HFFc6 (cell line): ENCODE data around the gene NAALADL2. TPM values are rescaled to one million over a fixed set of nuclear protein-coding genes. Genes with fewer than 3 reads are reported as not detected.

Source experiments
- DNase-seq: peaks from one replicate; pipeline ENCODE4 v3.0.0-alpha.2; 2018
- H3K27ac Mint-ChIP-seq: 2 replicates; pipeline ENCODE4 v1.8.0; 2020; ENCODE audit warnings: mild to moderate bottlenecking, mixed read lengths
- H3K27me3 Mint-ChIP-seq: 2 replicates; pipeline ENCODE4 v1.8.0; 2021; ENCODE audit warnings: mild to moderate bottlenecking, moderate library complexity, mixed read lengths; ENCODE audit not compliant: insufficient read depth
- H3K36me3 Mint-ChIP-seq: 2 replicates; pipeline ENCODE4 v1.8.0; 2021; ENCODE audit warnings: low read depth, mixed read lengths
- H3K4me1 Mint-ChIP-seq: 2 replicates; pipeline ENCODE4 v1.8.0; 2020; ENCODE audit warnings: low read depth, mixed read lengths
- H3K4me3 Mint-ChIP-seq: 2 replicates; pipeline ENCODE4 v1.8.0; 2020; ENCODE audit warnings: mild to moderate bottlenecking, moderate library complexity, mixed read lengths
- H3K9me3 Mint-ChIP-seq: 2 replicates; pipeline ENCODE4 v1.8.0; 2020; ENCODE audit warnings: mild to moderate bottlenecking, mixed read lengths
- total RNA-seq, 6 experiments: library from RNA; stranded (reverse); fragmentation: NEBNext Ultra II Directional; extraction: Animal tissue kit (Norgen Biotek cat#: 25700); gene quantifications; 2 replicates in 1 of 6; 3 replicates in 5 of 6; pipeline ENCODE4 v1.2.3, GENCODE V29; 2021
- TF ChIP-seq, protein P1 (sequence below): fragments of 200-600 bp; sonication (generic); IDR thresholded peaks from 2 replicates; pipeline ENCODE4 v1.5.0; 2021; ENCODE audit warnings: antibody characterized with exemption, mild to moderate bottlenecking

NAALADL2 gene
- total RNA-seq, 6 experiments from 2014 or later: 12.0 to 15.2 (median 12.3) TPM

DNA sequence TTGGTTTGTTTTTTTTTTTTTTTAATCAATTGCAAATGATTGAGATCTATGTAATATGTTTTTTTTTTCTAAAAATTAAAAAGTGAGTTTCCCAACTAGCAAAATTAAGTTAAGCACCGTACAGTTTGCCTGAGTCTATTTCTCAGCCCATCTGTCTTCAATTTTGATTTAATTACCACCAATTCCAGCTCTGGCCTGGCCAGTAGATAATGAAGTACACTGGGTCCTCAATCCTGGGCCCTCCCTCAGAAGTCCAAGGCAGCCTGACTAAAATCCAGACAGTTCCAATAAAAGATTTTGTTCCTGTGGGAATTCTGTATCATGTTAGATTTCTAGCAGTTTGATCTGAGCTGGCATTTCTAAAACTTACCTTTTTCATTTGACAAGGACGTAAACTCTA is 887.2 kb downstream of the NAALADL2 start:
- Mint-ChIP-seq H3K4me3 (no peak overlapping the region), H3K4me1 (peaks cover 43% of the 10 kb centered on the region), H3K9me3 (no peaks in the 10 kb centered on the region), H3K27me3 (no peaks in the 10 kb centered on the region), H3K36me3 (0 out of 2 replicates have a peak, but pooled peaks cover 4% of the 10 kb centered on the region), H3K27ac (no peak overlapping the region)
- no peak for DNase-seq
- TF ChIP-seq, protein P1, sequence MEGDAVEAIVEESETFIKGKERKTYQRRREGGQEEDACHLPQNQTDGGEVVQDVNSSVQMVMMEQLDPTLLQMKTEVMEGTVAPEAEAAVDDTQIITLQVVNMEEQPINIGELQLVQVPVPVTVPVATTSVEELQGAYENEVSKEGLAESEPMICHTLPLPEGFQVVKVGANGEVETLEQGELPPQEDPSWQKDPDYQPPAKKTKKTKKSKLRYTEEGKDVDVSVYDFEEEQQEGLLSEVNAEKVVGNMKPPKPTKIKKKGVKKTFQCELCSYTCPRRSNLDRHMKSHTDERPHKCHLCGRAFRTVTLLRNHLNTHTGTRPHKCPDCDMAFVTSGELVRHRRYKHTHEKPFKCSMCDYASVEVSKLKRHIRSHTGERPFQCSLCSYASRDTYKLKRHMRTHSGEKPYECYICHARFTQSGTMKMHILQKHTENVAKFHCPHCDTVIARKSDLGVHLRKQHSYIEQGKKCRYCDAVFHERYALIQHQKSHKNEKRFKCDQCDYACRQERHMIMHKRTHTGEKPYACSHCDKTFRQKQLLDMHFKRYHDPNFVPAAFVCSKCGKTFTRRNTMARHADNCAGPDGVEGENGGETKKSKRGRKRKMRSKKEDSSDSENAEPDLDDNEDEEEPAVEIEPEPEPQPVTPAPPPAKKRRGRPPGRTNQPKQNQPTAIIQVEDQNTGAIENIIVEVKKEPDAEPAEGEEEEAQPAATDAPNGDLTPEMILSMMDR: no peak

DNA sequence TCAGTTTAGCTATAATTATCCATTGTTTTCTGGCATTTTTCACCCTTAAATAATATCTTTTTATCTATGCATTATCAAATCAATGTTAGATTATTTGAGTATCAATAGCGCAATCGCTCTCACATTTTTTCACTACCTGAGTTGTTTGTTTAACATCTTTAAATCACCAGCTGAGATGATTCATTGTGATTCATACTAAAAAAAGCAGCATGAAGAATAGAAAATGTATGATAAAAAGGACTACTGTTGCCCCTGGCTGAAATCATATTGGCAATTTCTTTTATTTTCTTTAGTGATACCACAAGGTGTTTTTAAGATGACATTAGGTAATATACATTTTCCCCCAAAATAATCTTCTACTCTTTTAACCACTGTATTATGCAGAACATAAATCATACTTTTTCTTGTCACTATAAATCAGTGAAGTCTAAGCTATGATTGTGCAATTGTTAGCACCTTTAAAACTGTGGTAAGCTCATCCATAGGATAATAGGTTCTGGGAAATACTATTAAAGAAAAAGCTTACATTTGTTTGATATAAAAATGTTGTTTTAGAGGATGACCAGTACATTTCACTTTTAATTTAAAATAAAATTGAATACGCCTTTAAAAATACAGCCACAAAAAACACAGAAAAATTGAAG is 889.1 kb downstream of the NAALADL2 start:
- H3K27me3 Mint-ChIP-seq: no peaks in the 10 kb centered on the region
- no peak overlapping the region for H3K4me3 Mint-ChIP-seq
- peaks cover 26% of the 10 kb centered on the region for H3K4me1 Mint-ChIP-seq
- no peak for DNase-seq
- no peaks in the 10 kb centered on the region for H3K9me3 Mint-ChIP-seq
- H3K27ac Mint-ChIP-seq: no peak overlapping the region
- TF ChIP-seq, protein P1: no peak
- no peaks in the 10 kb centered on the region for H3K36me3 Mint-ChIP-seq

DNA sequence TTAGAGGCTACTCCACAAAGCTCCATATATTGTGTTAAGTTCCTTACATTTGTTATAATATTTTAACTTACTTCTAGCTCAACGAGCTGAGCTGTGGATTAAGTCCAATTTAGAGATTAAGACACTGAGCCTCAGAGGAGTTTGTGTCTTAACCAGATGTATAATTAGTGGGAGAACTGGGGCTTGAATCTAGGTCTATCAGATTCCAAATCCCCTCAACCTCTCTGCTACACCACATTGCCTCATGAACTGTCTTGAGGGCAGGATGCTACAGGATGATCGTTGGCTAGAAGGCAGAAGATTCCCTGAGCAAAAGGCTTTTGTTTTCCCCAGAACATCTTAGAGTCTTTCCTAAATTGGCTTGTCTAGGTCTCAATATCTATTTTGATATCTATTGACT is 890.8 kb downstream of the NAALADL2 start:
- no peak for DNase-seq
- Mint-ChIP-seq H3K27ac (no peak overlapping the region), H3K9me3 (no peaks in the 10 kb centered on the region), H3K4me3 (no peak overlapping the region), H3K36me3 (no peaks in the 10 kb centered on the region), H3K4me1 (peaks cover 14% of the 10 kb centered on the region), H3K27me3 (no peaks in the 10 kb centered on the region)
- TF ChIP-seq, protein P1: no peak

DNA sequence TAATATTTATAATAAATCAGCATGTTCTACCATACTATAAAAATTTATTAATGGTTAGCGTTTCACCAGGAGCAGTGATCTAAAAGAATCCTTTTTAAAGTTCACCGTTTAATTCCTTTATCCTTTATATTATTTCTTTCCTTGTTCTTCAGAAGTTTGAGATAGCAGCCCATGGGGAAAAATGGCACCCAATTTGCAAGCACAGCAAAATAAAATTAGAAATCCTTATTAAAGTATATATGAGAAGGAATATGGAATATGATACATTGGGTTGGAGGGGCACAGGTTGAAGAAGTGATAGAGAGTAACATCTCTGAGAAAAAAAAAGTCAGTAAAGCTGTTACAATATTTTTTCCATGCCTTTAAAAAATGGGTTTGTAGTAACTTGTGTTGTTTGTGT is 892.0 kb downstream of the NAALADL2 start:
- H3K4me1 Mint-ChIP-seq: peaks cover 14% of the 10 kb centered on the region
- no peak for DNase-seq

DNA sequence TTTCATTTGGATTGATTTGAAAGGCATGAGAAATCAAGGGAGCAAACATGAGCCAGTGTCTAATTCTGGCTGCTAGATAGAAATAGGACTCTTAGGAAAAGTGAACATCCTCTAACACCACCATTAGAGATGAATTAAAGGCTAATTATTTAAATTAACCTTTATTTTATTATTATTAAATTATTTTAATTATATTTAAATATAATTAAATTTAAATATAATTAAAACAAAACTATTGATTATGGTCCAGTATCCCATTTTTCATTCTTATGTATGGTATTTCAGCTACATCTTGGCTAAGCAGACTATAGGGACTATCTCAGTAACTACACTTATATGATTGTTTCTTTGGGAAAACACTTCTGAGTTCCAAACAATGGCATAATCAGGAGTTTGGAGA is 904.8 kb downstream of the NAALADL2 start:
- H3K4me3 Mint-ChIP-seq: no peak overlapping the region
- no peak overlapping the region for H3K27ac Mint-ChIP-seq
- no peaks in the 10 kb centered on the region for H3K4me1 Mint-ChIP-seq

More for the DNA sequence above, 892.0 kb downstream of the NAALADL2 start:
- no peaks in the 10 kb centered on the region for H3K36me3 Mint-ChIP-seq
- H3K4me3 Mint-ChIP-seq: no peak overlapping the region
- H3K9me3 Mint-ChIP-seq: no peaks in the 10 kb centered on the region
- H3K27ac Mint-ChIP-seq: no peak overlapping the region
- TF ChIP-seq, protein P1: no peak
- H3K27me3 Mint-ChIP-seq: no peaks in the 10 kb centered on the region

More for the DNA sequence above, 904.8 kb downstream of the NAALADL2 start:
- TF ChIP-seq, protein P1: no peak
- no peaks in the 10 kb centered on the region for H3K27me3 Mint-ChIP-seq
- no peak for DNase-seq
- H3K36me3 Mint-ChIP-seq: no peaks in the 10 kb centered on the region
- H3K9me3 Mint-ChIP-seq: no peaks in the 10 kb centered on the region
